Sciatic nerve (tissue), 1 donor: ENCODE results near the gene ROBO3. TPM values are rescaled to one million over a fixed set of nuclear protein-coding genes. Genes with fewer than 3 reads are reported as not detected.

Experiments used
- total RNA-seq: library from RNA; stranded (reverse); fragmentation: NEBNext Ultra II Directional; extraction: Animal tissue kit (Norgen Biotek cat#: 25700); gene quantifications from one replicate; pipeline ENCODE4 v1.2.1, GENCODE V29; 2021
- donor health status: DM: no; HTN: no; CAD: no.

ROBO3 gene
- total RNA-seq, 1 donor from 2014 or later, result 36.6 TPM

Other genes starting within 250 kb of the ROBO3 start
- 38.8 TPM for gene TBRG1, start 242.6 kb upstream of the ROBO3 start, total RNA-seq
- gene SIAE, start 191.7 kb upstream of the ROBO3 start, total RNA-seq, result 12.3 TPM
- 2.5 TPM for gene SPA17, start 191.5 kb upstream of the ROBO3 start, total RNA-seq
- gene NRGN, start 125.5 kb upstream of the ROBO3 start, total RNA-seq, result 6.2 TPM
- 2.0 TPM for gene VSIG2, start 113.2 kb upstream of the ROBO3 start, total RNA-seq
- 61.0 TPM for gene ESAM, start 103.1 kb upstream of the ROBO3 start, total RNA-seq
- gene MSANTD2, start 65.0 kb upstream of the ROBO3 start, total RNA-seq, result 22.1 TPM
- gene ROBO4, start 32.4 kb downstream of the ROBO3 start, total RNA-seq, result 34.4 TPM
- gene HEPN1, start 53.8 kb downstream of the ROBO3 start, total RNA-seq, result not detected
- 16.5 TPM for gene HEPACAM, start 70.6 kb downstream of the ROBO3 start, total RNA-seq
- 2.8 TPM for gene CCDC15, start 88.8 kb downstream of the ROBO3 start, total RNA-seq
- 12.7 TPM for gene SLC37A2, start 197.9 kb downstream of the ROBO3 start, total RNA-seq
- 15.2 TPM for gene TMEM218, start 246.2 kb downstream of the ROBO3 start, total RNA-seq